ENCODE measurements around the gene PBX1. TPM values are rescaled to one million over a fixed set of nuclear protein-coding genes. Genes with fewer than 3 reads are reported as not detected.

The PBX1 gene
- total and polyA plus RNA-seq, 2 donors (not counting 3 experiments of a cell fraction or from before 2014, with no cell fraction given): 10.7 to 24.1 TPM

DNA sequence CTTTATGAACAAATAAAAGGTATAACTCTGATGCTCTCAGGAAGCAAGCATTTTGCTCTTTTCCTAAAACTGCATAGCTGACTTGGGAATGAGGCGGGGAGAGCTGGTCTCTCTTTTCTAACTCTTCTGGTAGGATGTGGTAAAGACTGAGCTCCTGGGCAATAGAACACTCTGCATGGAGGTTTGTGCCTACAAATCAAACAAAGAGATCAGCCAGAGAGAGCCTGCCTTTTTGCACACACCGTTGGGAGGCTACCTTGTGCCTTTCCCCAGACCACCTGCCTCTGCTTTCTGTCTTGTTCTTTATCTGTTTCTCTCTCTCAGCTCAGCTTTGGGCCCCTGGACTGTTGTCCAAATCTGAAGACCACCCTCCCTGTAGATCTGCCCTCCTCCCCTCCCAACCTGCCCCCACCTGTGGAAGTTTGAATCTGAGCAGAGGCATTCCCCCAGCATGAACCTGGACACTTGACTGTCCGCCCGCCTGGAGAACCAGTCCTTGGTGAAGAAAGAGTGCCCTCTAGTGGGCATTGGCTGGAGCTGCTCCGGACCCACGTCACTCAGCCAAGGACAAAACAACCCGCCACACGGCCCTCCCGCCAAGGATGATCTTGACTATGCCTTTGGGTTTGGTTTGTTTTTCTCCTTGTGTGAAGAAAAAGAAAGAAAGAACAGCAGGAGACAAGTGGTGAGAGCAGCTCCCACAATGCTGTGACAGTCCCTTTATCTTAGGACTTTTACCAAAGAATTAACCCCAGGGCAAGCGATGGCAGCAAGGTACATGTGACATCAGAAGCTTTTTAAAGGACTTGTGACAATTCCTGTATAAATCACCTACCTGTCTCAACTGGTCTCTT is 228.2 kb downstream of the PBX1 start:
- H3K27ac ChIP-seq (ENCODE audit: insufficient read depth, low read depth, low read length): no peak overlapping the region
- POLR2A ChIA-PET: no interaction called here
- no peaks in the 10 kb centered on the region for H3K9me1 ChIP-seq (replicated peaks; ENCODE audit: control insufficient read depth, extremely low read depth, insufficient read depth, low read length)
- no peaks in the 10 kb centered on the region for H3K4me1 ChIP-seq (ENCODE audit: control insufficient read depth, extremely low read depth, insufficient read depth, low read length)
- H3K9ac ChIP-seq (replicated peaks; ENCODE audit: extremely low read depth, insufficient read depth, low read length): no peak overlapping the region
- CTCF ChIA-PET: interaction anchor here (0.6 to 3.3 kb wide), 43 partner anchors 10 to 1940 kb away, joined by 3 to 55 read pairs (median 5); partner anchors contain the start of gene PBX1
- peak; percentile 89 for FAIRE-seq
- no peaks in the 10 kb centered on the region for H3K9me3 ChIP-seq (replicated peaks; ENCODE audit: control insufficient read depth, insufficient read depth, low read length)
- no peaks in the 10 kb centered on the region for H3K27me3 ChIP-seq (ENCODE audit: control insufficient read depth in 2 of 2, insufficient read depth in 2 of 2, low read length in 2 of 2)
- no TSS peak for BruUV-seq (replicated peaks)
- no peaks in the 10 kb centered on the region for H3K79me2 ChIP-seq (ENCODE audit: control insufficient read depth, insufficient read depth, low read length)
- H3K4me3 ChIP-seq (replicated peaks in 1 of 3; ENCODE audit: insufficient read depth in 1 of 3, low read depth in 1 of 3, low read length in 3 of 3): no peak overlapping the region
- DNase-seq (ENCODE audit: low read depth, low spot score): peak; percentile 70
- no peaks in the 10 kb centered on the region for H4K20me1 ChIP-seq (replicated peaks; ENCODE audit: control insufficient read depth, extremely low read depth, insufficient read depth, low read length)
- intact Hi-C loops (cut with micrococcal nuclease) (loop anchor here (1.0 to 5.0 kb wide), 11 partner anchors 74 to 1377 kb away; partner anchors contain the start of gene PBX1), dilution Hi-C loops (cut with MboI; ENCODE audit: extremely low pct_ligation_motif_present, low sequenced_read_pairs) (no loop called here)
- H3K36me3 ChIP-seq (ENCODE audit: control insufficient read depth in 2 of 2, extremely low read depth in 1 of 2, insufficient read depth in 2 of 2, low read length in 2 of 2): no peaks in the 10 kb centered on the region
- no peak overlapping the region for H2AFZ ChIP-seq (ENCODE audit: low read depth, low read length)
- H3K4me2 ChIP-seq (ENCODE audit: insufficient read depth, low read length): no peak overlapping the region
- TF ChIP-seq, protein P1, sequence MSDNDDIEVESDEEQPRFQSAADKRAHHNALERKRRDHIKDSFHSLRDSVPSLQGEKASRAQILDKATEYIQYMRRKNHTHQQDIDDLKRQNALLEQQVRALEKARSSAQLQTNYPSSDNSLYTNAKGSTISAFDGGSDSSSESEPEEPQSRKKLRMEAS (IDR thresholded peaks at IDR 0.05; ENCODE audit: insufficient read depth, insufficient read length): no peak
- TF ChIP-seq POLR2A (IDR thresholded peaks at IDR 0.05; ENCODE audit: low read depth, low read length) (no peak), GATA2 (IDR thresholded peaks at IDR 0.05; ENCODE audit: insufficient read depth, insufficient read length, low read depth, low read length) (no peak), JUN (IDR thresholded peaks at IDR 0.05; ENCODE audit: borderline replicate concordance, insufficient read depth, insufficient read length, low read depth) (no peak), MYC (IDR thresholded peaks at IDR 0.05; ENCODE audit: low read depth, low read length) (no peak)
- TF ChIP-seq, protein P2, sequence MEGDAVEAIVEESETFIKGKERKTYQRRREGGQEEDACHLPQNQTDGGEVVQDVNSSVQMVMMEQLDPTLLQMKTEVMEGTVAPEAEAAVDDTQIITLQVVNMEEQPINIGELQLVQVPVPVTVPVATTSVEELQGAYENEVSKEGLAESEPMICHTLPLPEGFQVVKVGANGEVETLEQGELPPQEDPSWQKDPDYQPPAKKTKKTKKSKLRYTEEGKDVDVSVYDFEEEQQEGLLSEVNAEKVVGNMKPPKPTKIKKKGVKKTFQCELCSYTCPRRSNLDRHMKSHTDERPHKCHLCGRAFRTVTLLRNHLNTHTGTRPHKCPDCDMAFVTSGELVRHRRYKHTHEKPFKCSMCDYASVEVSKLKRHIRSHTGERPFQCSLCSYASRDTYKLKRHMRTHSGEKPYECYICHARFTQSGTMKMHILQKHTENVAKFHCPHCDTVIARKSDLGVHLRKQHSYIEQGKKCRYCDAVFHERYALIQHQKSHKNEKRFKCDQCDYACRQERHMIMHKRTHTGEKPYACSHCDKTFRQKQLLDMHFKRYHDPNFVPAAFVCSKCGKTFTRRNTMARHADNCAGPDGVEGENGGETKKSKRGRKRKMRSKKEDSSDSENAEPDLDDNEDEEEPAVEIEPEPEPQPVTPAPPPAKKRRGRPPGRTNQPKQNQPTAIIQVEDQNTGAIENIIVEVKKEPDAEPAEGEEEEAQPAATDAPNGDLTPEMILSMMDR (IDR thresholded peaks at IDR 0.05; ENCODE audit: extremely low read depth in 1 of 2, insufficient read depth in 1 of 2, low read depth in 1 of 2, low read length in 2 of 2): peak; percentile 92
